COLO668 (cell line): ENCODE data around the gene LRRC9.
A peak's percentile ranks its signal among the peaks of the same experiment; 100 is the strongest.
"Not testable (repeated sequence)": the region's sequence is repeated elsewhere in the genome, so short reads cannot be mapped to it uniquely, and the experiment has no call there.

Experiments
- DNase-seq: peaks from one replicate; lab custom pipeline; 2025; ENCODE audit not compliant: unreplicated experiment; lab: John Stamatoyannopoulos, UW

Gene LRRC9

DNA sequence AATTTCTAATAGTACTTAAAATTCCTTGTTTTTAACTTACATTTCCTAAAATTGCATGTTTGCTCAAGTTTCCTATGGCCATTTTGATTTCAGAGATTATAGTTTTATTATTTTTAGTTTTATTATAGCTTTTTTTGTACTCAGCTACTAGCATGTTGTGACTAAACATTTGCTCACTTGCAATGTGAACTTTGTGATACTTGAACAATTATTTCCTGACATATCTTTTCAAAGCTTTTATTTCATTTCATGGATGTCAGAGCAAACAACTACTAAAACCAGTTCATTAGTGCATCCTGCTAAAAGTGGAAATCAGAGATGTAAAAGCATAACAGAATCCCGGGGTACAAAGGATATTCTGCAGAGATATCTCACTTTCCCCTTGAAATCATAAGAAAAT, 138.1 kb downstream of the LRRC9 start:
- DNase-seq, result no peak

DNA sequence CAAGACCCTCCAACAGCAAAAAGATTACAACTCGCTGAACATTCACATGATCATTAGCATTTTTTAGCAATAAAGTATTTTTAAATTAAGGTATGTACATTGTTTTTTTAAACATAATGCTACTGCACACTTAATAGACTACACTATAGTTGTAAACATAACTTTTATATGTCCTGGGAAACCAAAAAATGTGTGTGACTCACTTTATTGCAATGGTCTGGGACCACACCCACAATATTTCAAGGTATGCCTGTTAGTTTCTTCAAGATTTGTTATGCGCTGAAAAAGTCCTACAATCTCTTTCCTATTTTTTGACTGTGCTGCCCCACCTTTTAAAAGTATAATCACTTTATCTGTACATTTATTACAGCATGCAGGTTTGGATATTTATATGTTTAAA, 141.4 kb downstream of the LRRC9 start:
- DNase-seq, result no peak

DNA sequence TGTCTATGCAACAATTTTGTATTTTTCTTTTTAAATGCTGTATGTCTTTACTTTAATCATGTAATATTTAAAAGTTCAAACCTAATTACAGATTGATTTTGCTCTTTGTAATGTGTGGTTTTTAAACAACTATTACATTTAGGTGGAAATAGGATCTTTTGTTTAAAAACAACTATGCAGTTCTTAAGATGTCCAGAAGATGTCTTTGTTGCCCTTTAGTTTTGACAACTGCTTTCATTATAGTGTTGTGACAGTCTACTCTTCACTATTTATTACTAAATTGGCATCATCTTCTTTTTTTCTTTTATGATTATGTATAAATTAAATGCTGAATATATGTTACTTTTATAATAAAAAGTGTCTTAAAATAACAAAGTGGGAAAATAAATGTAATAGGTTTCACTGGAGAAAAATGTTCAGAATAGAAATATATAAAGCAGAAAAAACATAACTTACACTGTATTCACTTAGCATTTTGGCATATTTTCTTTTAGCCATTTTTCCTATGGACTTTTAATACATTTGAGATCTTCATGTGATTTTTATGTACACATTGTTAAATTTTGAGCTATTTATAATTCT, 144.6 kb downstream of the LRRC9 start:
- no peak for DNase-seq

DNA sequence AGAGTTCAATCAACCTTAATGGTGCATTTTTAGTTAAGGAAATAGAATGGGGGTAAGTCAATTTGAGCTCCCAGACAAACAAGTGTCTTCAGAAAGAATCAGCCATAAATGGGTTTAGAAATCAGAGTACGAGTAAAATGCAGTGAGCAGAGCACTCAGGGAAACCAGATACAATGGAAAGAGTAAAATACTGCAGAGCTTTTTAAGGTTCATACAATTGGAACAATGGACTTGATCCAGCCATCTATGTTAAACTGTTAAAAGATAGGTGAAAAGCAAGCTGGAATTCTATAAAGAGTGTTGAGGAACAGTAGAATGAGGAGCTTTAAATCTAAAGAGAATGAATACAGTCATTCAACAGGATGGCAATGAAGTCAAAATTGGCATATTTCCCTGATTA, 147.9 kb downstream of the LRRC9 start:
- DNase-seq, result no peak

DNA sequence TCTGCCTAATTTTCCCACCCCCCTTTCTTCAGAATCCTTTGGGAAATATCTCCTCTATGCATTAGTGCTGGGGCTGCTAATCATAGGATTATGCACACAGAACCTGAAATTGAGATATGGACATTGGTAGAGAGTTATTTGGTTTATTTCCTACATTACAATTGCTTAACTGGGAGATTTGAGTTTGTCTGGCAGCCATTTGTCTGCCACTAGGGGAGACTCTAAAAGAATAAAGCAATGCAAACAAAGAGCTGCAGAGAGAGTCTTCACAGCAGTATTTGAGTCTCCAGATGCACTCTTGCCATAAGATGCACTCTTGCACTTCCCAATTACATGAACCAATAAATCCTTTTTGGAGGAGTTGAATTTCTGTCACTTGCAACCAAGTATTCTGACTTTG, 159.8 kb downstream of the LRRC9 start:
- DNase-seq, result no peak

DNA sequence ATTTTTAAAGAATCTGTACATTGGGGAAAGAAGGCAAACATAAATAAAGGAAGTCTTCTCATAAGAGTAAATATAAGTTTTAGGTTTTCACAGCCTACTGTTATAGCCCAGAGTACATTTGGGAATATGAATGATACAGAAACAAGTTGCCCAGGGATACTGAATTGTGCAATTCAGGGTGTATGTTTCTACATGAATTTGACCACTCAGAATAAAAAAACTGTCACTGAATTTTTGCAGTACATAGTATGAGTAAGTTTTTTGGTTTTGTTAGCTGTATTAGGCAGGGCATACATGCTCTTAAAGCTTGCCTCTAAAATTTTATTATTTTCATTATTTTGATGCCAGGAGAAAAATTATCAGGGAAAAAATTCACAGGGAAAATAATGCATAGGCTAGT, 165.1 kb downstream of the LRRC9 start:
- DNase-seq, result no peak

DNA sequence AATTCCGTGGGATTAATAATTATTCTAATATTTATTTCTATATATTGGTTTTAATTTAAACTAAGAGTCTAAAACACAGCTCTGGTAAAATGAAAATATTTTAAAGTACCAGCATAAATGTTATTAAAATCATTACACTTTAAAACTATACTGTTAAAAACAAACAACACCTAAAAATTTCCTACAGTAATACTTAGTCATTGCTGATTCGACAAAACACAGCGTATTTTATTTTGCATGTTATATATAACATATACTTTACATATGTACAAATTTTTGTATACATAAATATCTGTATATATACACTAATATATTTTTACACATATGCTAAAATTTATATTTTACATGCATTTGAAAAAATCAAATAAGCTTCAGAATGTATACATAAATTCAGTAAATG, 165.7 kb downstream of the LRRC9 start:
- DNase-seq, result no peak

DNA sequence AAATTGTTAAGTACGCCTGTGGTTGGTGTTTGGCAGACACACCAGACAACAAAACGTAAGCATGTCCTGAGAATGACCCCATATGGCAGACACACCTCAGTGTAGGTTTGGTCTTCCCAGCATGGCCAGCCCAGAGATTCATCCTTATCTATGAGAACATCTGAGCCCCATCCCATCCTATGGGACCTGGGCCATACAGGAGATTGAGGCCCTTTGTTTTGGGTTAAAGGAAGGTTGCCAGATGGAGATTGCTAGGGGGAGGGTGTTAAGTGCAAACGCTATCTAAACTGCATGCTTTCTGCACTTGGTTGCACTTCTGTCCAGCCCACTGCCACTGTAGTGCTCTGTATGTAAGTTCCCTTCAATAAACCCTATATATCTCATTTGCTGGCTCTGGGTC, 167.7 kb downstream of the LRRC9 start:
- no peak for DNase-seq

DNA sequence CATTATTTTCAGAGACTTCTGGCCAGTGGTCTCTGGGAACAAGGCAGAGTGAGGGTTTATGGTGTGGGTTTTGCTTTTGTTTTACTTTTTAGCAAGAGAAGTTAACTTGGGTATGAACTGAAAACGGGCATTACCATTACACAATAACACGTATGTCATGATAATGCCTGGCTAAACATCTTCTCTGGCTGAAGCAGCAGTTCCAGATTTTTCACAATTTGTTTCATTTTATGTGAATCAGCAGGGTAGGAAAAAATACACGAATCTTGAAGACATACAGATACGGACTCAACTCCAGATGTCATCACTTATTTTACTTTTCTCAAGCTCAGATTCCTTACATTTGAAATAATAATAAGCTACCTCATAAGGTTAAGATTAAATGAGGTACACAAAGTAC, 169.3 kb downstream of the LRRC9 start:
- no peak for DNase-seq

DNA sequence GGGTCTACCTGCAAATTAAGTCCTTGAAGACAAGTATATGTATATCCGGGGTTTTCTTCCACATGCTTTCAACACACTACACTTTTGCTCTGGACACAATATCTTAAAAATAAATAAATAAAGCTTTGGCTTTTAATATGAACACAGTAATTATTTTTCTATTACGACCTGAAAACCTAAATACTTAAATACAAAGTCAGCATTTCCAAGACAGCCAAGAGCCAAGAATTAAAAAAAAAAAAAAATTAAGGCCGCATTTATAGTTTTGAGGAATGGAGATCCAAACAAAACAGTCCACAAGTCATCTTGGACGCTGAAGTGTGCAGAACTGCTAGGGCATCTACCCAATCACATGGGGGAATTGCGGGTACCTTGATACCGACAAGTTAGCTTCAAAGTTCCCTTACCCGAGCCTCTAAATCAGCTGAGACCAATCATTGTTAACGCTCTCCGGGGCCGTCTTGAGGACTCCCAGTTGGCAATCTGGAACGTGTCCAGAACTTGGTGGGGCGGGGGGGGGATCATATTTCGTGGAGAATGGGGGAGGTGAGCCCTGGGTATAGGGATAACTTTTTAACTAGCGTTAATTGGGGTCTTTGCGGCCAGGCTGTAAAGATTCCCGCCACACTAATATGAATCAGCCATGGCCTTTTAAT, 171.0 kb downstream of the LRRC9 start:
- DNase-seq, result peak; percentile 47

DNA sequence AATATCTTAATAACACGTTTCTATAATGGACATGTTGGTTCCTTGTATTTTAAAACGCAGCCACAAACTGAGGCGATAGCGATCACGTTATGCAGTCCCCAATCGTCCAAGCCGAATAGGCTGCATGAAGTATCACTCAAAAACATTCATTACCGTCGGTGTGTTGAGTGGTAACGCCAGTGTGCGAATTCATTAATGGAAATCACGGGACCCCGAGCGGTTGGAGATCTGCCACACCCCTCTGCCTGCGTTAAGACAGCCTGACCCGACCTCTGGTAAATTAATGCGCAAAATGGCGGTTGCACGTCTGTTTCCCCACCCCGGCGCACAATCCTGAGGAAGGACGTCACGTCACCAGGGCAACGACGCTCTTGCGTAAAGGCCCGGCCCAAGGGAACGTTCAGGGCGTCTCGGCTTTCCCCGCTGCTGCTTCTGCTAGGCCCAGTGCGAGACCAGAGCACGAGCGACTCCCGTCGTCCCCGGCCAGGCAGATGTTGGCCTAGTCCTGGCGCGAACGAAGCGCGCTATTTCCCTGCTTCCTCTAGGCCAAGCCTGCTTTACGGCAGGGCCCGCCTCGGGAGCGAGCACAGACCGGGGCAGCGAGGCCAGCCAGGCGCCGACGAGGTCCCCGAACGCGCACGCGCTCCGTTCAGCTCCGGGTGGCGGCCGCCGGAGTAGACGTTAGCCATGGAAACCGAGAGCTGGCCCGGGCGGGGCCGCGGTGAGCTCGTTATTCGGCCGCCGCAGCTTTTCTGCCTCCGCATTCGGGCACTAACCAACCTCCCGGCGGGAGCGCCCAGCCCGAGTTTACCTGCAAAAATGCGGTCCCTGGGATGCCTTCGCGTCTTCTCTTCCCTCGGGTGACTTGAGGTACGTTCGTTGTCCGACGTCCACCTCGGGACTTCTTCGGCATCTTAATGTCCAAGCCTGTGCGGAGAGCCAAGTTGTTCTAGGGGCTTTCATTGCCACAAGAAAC, 171.9 kb downstream of the LRRC9 start, which contains the start of gene PCNX4:
PCNX4 (plus strand) TSS at position 374 of the 976 bp plus-strand sequence. CDS start 15,716 bp downstream, outside the sequence.
- peak; percentile 100 for DNase-seq

DNA sequence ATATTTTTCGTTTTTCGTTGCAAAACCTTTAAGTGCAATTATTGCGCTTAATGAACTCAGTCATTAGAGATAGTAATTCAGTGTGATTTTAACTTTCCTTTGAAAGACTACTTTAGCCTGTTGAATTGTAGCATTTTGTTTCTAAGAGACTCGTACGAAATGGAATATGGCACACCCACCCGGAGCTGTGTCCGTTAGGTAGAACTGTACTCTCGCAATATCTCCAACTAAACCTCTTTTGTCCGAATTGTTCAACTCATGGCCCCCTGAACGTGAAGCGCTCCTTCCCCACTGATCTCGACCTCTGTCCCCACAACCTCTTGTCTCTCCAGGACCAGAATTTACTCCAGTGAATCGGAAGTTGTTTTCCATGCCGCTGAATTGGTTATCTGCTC, 172.6 kb downstream of the LRRC9 start:
- peak; percentile 26 for DNase-seq

DNA sequence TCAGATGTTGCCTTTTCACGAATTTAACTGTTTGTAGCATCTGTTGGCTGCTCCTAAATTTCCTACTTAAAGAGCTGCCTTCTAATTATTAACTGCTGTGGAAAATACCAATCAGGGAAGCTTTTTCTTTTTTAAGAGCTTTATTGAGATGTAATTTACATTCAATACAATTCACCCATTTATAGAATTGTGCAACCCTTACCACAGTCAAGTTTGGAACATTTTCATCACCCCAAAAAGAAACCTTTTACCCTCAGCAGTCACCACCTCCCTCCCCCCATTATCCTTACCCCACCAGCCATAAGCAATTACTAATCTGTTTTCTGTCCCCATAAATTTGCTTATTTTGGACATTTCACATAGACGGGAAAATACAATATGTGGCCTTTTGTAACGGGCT, 173.1 kb downstream of the LRRC9 start:
- no peak for DNase-seq

DNA sequence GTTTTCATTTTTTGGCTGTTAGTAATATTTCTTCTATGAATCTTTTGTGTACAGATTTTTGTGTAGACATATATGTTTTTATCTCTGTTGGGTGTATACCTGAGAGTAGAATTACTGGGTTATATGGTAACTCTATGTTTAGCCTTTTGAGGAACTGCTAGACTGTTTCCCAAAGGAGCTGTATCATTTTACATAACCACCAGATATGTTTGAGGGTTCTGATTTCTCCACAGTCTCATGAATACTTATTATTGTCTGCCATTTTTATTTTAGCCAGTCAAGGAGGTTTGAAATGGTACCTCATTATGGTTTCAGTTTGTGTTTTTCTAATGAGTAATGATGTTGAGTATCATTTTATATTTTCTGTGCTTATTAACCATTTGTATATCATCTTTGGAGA, 173.7 kb downstream of the LRRC9 start:
- no peak for DNase-seq

DNA sequence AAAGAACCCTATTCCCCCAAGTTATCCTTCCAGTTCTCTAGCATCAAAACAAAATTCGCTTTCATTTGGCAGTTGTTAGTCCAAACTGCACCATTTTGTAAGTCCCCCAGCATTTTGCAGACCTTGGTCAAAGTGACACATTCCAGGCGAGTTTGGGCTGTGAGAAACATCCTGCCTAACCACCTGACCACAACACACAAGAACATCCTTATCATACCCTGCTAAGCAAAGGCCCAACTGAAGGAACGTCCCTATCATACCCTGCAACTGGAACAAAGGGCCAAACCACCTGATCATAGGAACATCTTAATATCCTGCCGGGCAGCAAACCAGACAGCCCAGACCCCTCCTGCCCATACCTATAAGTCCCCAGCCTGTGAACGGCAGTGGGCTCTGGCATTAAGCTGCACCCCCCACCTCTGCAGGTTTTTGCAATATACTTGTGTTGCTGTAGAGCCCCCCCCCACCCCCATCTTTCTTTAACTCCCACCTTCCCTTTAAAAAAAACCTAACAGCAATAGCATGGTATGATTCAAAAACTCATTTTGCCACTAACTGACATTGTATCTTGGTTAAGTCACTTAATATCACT, 174.5 kb downstream of the LRRC9 start:
- DNase-seq, result no peak

DNA sequence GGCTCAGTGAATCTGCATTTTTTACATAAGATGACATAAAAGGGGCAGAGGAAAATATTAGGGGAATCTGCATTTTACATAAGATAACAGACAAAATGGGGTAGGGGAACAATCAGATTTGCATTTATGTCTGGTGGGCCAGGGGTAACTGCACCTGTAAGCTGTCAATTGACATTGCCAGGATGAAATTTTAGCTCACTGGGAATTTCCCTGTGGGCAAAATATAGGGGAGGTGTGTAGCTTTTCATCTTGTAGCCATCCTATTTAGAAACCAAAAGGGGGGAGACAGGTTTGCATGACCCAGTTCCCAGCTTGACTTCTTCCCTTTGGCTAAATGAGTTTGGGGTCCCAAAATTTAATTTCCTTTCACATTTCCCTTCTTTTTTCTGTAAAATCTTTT, 175.3 kb downstream of the LRRC9 start:
- DNase-seq, result no peak

DNA sequence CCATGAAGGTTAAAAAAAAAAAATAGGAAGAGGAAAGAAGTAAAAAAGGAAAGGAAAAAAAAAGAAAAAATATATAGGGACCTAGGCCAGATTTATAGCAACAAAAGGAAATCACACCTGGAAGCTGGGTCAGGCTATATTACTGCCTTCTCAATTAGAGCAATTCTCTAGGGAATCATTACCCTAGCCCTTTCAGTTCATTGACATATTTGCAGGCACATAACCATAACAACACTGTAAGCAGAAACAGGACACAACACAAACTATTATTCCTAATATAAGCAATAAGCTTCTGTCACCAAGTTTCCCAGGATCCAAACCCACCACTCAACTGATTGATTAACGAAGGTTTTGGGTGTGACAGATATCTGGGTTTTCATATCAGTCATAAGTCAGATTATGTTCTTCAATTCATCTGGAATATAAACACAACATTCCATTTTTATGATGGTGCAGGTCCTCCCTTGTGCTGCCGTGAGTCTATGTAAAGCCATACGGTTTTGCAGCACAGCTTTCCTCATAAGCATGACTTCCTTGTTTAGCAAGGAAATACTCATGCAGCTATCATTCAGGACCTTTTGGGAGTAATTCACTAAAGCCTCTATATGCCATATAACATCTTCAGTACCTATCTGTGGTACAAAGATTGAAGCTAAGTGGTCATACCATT, 176.0 kb downstream of the LRRC9 start:
- DNase-seq, result no peak

DNA sequence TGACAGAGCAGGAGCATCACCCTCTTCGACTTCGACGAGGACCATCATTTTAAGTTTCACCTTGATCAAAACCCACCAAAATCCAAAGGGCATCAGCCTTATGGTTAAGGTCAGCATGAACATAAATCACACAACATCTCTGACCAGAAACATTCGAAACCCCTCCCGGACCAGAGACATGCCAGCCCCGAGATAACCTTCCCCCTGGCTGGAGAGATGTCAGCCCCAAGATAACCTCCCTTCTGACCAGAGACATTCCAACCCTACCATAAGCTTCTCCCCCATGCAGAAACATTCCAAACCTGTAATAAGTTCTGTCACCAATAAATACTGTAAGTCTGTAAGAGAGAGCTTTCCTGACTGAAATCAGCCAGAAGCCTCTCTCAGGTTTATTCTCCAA, 178.0 kb downstream of the LRRC9 start:
- no peak for DNase-seq

DNA sequence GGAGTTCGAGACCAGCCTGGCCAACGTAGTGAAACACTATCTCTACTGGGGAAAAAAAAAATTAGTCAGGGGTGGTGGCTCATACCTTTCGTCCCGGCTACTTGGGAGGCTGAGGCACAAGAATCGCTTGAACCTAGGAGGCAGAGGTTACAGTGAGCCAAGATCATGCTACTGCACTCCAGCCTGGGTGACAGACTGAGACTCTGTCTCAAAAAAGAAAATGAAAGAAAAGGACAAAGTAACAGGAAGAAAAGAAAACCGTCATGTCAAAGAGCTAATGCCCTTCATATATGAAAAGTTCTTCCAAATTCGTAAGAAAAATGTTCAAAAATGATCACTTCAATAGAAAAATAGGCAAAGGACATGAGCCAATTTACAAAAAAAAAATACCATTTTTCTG, 179.9 kb downstream of the LRRC9 start:
- not testable (repeated sequence) for DNase-seq

DNA sequence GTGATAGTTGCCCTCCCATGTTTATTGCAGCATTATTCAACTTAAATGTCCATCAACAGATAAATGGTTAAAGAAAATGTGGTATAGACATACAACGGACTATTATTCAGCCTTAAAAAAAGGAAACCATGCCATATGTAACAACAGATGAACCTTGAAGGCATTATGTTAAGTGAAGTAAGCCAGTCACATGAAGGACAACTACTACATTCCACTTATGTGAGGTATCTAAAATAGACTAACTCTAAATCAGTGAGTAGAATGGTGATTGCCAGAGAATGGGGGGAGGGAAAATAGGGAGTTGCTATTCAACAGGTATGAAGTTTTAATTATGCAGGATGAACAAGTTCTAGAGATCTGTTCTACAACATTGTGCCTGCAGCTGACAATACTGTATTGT, 181.8 kb downstream of the LRRC9 start:
- DNase-seq, result no peak

DNA sequence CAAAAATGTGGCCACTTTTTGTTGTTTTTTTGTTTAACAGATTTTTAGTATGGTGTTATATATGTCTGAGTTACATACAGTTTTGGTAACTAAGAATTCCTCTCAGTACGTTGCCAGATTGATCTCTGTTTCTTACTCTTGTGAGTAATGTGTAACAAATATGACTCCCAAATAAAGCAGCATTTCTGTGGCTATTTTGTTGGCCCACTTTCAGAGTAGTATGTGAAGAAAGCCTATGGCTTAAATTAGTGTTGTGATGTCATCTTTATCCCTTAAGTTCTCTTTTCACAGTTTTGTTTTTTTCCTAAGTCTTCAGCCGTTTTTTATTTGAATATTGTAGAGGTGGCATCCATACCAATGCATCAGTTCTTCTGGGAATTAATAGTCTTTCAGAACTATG, 182.4 kb downstream of the LRRC9 start:
- no peak for DNase-seq
